Muscle of leg (tissue), 11 donors: ENCODE data around the gene RAB9A. TPM values are rescaled to one million over a fixed set of nuclear protein-coding genes. Genes with fewer than 3 reads are reported as not detected.
A peak's percentile ranks its signal among the peaks of the same experiment; 100 is the strongest.

Experiments used
- DNase-seq: peaks from one replicate; pipeline ENCODE4 v3.0.0; 2013
- H3K27ac ChIP-seq: one replicate; pipeline ENCODE4 v1.5.1; 2013; ENCODE audit warnings: mild to moderate bottlenecking, low read length, control low read depth
- H3K27me3 ChIP-seq: one replicate; pipeline ENCODE4 v1.6.1; 2013; ENCODE audit warnings: low read length; ENCODE audit not compliant: control insufficient read depth, insufficient read depth
- H3K36me3 ChIP-seq: one replicate; pipeline ENCODE4 v1.6.1; 2013; ENCODE audit warnings: low read length; ENCODE audit not compliant: control insufficient read depth, insufficient read depth
- H3K4me1 ChIP-seq: one replicate; pipeline ENCODE4 v1.6.1; 2013; ENCODE audit warnings: low read length; ENCODE audit not compliant: control insufficient read depth, insufficient read depth
- H3K4me3 ChIP-seq: one replicate; pipeline ENCODE4 v1.5.1; 2013; ENCODE audit warnings: low read length, control low read depth
- H3K9me3 ChIP-seq: replicated peaks from 2 replicates; pipeline ENCODE4 v1.6.1; 2013; ENCODE audit warnings: low read depth, low read length; ENCODE audit not compliant: control insufficient read depth
- WGBS: methylation state at CpG from one replicate; pipeline ENCODE4 v1.1.5; 2013; ENCODE audit warnings: missing lambda C conversion rate; ENCODE audit not compliant: insufficient coverage; 5-methylcytosine and 5-hydroxymethylcytosine counted together
- polyA plus RNA-seq, 8 donors: library from polyadenylated mRNA; unstranded; fragments of 120-200 nt; gene quantifications; one replicate each; pipeline versions ENCODE4 v1.2.1 to v1.2.3, GENCODE V29; 2013; ENCODE audit warnings: inconsistent platforms in 1 of 8, low replicate concordance in 1 of 8; ENCODE audit not compliant: insufficient read length in 8 of 8, insufficient read depth in 1 of 8
- total RNA-seq: library from RNA; stranded (reverse); fragments of 120-200 nt; gene quantifications from one replicate; pipeline ENCODE4 v1.2.4, GENCODE V29; 2013

Gene RAB9A
- total and polyA plus RNA-seq, 9 donors = 14.0 to 24.2 (median 19.8) TPM

GRCh38 chrX:13733506-13733905 is 44.6 kb downstream of the RAB9A start:
- Histone ChIP-seq H3K4me3 (peak overlapping the region; percentile 80), H3K36me3 (peaks cover 3% of the 10 kb centered on the region), H3K9me3 (no peaks in the 10 kb centered on the region), H3K27me3 (peaks cover 15% of the 10 kb centered on the region), H3K27ac (peak overlapping the region; percentile 88), H3K4me1 (no peaks in the 10 kb centered on the region)
- peak; percentile 25 for DNase-seq
- WGBS = 43% methylated on average over 4 of the region's 4 CpGs

DNA sequence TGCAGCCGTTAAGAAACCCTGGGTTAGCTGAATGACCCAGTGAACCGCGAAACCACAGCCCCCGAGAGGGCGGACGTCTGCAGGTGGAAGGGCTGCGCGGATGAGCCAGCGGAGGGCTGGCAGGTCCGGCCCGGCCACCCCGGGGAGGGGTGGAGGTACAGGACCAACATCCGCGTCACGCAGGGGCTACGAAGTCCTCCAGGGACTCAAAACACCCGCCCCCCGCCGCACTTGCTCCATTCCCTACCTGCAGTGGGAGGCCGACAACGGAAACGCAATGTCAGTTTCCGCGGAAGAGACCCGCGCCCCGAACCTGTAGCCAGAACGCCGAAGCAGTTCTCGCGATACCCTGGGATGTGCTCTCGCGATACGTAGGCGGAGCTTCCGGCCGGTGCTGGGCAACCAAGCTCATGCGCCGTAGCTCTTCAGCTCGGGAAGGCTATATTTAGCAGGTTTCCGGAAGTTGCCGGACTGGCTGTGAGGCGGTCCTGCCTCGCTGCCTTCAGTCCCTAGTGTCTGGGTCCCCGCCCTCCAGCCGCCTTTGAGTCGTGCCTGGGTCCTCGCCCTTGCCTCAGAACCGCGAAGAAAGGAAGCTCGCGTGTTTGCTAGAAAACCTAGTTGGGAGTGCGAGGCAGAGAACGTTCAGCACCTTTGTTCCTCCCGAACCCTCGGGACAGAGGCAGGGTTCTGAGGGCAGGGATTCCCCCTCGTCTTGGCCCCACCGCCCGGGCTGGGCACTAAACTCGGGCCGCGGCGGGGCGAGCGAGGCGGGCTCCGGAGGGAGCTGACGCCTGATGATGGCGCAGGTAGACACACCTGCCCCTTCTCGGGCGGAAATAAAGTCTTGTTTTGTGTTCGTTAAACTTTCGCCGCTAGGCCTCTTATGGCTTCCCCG is 45.6 kb downstream of the RAB9A start, which contains the start of the genes OFD1 and TRAPPC2:
OFD1 (plus strand) TSS at position 471 of the 895 bp plus-strand sequence; CDS start at position 795, 324 bp downstream.
TRAPPC2 (minus strand) TSS at position 343 of the 895 bp plus-strand sequence. CDS start 14,657 bp downstream, outside the sequence.
- DNase-seq = peak; percentile 98
- WGBS = under 1% methylated on average over 71 of the region's 75 CpGs

DNA sequence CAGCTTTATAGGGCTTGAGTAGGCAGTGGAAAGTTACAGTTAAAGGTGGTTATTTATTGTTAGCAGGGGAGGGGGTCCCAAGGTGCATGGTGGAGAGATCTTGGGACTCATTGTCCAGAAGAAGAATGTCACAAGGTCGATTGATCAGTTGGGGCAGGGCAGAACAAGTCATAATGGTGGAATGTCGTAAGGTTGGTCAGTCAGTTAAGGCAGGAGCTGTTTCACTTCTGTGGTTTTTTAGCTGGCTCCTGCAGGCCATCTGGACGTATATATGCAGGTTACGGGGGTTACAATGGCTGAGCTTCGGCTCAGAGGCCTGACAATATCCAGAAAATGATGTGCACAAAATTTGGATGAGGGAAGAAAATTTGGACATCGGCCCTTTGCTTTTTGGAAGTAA is 52.8 kb downstream of the RAB9A start:
- no peak for DNase-seq

More for the DNA sequence above, 45.6 kb downstream of the RAB9A start, which contains the start of the genes OFD1 and TRAPPC2:
- Histone ChIP-seq H3K4me3 (peak within 1 kb of the TSS; percentile 80), H3K9me3 (no peaks in the 10 kb centered on the region), H3K27me3 (peaks cover 15% of the 10 kb centered on the region), H3K4me1 (no peaks in the 10 kb centered on the region), H3K36me3 (peaks cover 3% of the 10 kb centered on the region), H3K27ac (peak within 1 kb of the TSS; percentile 95)

GRCh38 chrX:13742397-13743176 is 53.7 kb downstream of the RAB9A start:
- 85% methylated on average over 9 of the region's 13 CpGs for WGBS
- DNase-seq = no peak
- Histone ChIP-seq H3K4me3 (no peak overlapping the region), H3K9me3 (no peaks in the 10 kb centered on the region), H3K36me3 (peaks cover 13% of the 10 kb centered on the region), H3K4me1 (no peaks in the 10 kb centered on the region), H3K27me3 (peaks cover 2% of the 10 kb centered on the region), H3K27ac (no peak overlapping the region)

More for the DNA sequence above, 52.8 kb downstream of the RAB9A start:
- Histone ChIP-seq H3K27me3 (no peaks in the 10 kb centered on the region), H3K27ac (no peak overlapping the region), H3K4me3 (no peak overlapping the region), H3K36me3 (peaks cover 8% of the 10 kb centered on the region), H3K4me1 (no peaks in the 10 kb centered on the region), H3K9me3 (no peaks in the 10 kb centered on the region)
- WGBS = 77% methylated on average over 5 of the region's 6 CpGs

DNA sequence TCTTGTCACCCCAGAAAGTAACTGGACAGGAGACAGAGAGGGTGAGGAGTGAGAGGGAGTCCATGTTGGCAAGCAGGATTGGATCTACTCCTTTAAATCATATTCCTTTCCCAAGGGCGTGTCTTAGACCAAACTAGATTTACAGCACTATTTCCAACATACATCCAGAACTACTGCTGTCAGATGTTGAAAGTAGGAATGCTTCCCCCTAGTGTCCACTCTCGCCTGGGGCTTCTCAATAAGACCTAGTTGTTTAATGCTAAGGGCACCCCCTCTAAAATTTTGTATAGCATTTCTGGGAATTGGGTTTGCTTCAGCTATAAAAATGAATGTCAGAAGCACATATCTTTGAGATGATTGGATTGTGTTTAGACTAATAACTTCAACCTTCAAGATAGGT is 58.9 kb downstream of the RAB9A start:
- WGBS = no CpG with 5 or more reads among the region's 2 CpGs
- DNase-seq = peak; percentile 64
- Histone ChIP-seq H3K4me3 (no peak overlapping the region), H3K36me3 (peaks cover 17% of the 10 kb centered on the region), H3K4me1 (no peaks in the 10 kb centered on the region), H3K27me3 (peaks cover 2% of the 10 kb centered on the region), H3K27ac (no peak overlapping the region), H3K9me3 (no peaks in the 10 kb centered on the region)

- peaks cover 17% of the 10 kb centered on the region for H3K36me3 ChIP-seq
- no peak overlapping the region for H3K27ac ChIP-seq
- no peak overlapping the region for H3K4me3 ChIP-seq
- H3K27me3 ChIP-seq = peaks cover 2% of the 10 kb centered on the region
- no peak for DNase-seq
- H3K9me3 ChIP-seq = no peaks in the 10 kb centered on the region
- no peaks in the 10 kb centered on the region for H3K4me1 ChIP-seq
- WGBS = 100% methylated on average over 1 of the region's 3 CpGs
Observed at GRCh38 chrX:13748486-13748885, 59.6 kb downstream of the RAB9A start.

DNA sequence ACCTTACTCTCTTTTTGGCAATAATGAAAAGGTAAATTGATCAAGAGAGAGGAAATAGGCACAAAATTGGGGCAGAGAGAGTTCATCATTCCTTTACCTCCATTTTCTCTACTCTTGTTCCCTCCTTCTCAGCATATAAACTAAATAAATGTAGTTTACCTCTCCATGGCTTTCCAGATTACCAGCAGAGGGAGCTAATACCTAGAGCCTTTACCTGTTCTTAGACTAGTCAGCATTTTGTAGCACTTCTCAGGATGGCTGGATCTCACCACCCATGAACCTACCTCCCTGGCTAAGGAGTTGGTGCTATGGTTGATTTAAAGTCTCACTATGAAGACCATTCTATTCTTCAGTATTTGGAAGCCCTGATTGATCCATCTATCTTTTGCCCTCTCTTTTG is 61.3 kb downstream of the RAB9A start:
- Histone ChIP-seq H3K27me3 (peaks cover 4% of the 10 kb centered on the region), H3K9me3 (no peaks in the 10 kb centered on the region), H3K4me3 (no peak overlapping the region), H3K27ac (no peak overlapping the region), H3K4me1 (no peaks in the 10 kb centered on the region), H3K36me3 (peaks cover 12% of the 10 kb centered on the region)
- peak; percentile 37 for DNase-seq

DNA sequence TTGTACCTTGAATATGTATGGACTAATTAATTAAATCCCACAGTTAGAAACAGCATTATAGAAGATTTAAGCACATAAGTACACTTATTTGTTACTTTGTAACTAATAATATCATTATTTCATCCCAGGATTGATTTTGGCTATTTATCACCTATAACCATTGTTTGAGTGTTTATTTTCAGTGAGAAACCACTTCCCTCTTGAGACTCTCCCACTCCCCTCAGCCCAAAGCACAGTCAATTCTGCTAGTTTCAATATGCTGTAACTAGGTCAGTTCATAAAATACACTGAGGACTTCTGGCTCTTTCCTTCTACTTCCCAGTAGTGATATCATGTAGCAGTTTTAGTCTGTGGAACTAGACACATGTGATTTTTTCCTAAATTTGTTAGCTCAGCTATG is 61.9 kb downstream of the RAB9A start:
- Histone ChIP-seq H3K9me3 (no peaks in the 10 kb centered on the region), H3K4me1 (no peaks in the 10 kb centered on the region), H3K27me3 (peaks cover 4% of the 10 kb centered on the region), H3K4me3 (no peak overlapping the region), H3K36me3 (peaks cover 14% of the 10 kb centered on the region), H3K27ac (no peak overlapping the region)
- peak; percentile 15 for DNase-seq

DNA sequence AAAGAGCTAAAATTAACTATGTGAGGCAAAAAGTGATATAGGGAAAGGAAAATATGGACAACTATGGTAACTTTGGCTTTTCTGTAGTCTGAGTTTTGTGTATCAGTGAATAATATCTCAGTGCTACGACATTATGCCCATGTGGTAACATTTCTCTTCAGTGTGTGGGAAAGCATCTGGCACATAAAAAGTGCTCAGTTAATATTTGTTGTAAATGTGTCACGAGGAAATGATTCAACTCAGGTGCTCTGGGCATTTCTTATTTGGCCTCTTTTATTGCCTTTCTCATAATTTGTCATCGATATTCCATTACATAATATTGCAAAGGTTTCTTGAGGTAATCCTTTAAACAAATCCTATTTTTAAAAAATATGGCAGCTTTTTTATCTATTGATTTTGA is 63.2 kb downstream of the RAB9A start:
- no peaks in the 10 kb centered on the region for H3K9me3 ChIP-seq
- H3K4me3 ChIP-seq = no peak overlapping the region
- H3K27ac ChIP-seq = no peak overlapping the region
- peaks cover 8% of the 10 kb centered on the region for H3K27me3 ChIP-seq
- WGBS = 83% methylated on average over 1 of the region's 3 CpGs
- no peaks in the 10 kb centered on the region for H3K4me1 ChIP-seq
- H3K36me3 ChIP-seq = peaks cover 15% of the 10 kb centered on the region
- DNase-seq = no peak

DNA sequence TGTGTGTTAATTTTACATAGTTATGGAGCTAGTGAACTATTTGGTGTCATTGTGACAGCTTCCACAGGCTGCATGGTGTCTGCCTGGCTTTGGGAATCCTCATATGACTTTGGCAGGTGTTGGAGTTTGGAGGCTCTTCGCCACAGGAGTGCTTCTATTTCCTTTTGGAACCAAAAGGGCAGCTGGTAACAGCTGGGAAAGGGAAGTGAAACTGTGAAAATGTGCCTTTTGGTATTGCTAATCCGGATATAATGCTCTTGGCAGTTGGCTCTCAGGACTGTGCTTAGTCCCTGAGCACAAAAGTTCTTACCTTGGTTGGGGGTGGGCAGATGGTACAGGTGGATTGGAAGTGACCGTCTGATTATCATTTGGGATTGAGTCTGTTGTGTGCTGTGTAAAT is 63.7 kb downstream of the RAB9A start:
- Histone ChIP-seq H3K9me3 (no peaks in the 10 kb centered on the region), H3K4me3 (no peak overlapping the region), H3K27me3 (peaks cover 7% of the 10 kb centered on the region), H3K27ac (no peak overlapping the region), H3K4me1 (no peaks in the 10 kb centered on the region), H3K36me3 (peaks cover 16% of the 10 kb centered on the region)
- 72% methylated on average over 3 of the region's 3 CpGs for WGBS
- DNase-seq = peak; percentile 59
